Measurements from ENCODE around the gene HUNK.
A peak's percentile ranks its signal among the peaks of the same experiment; 100 is the strongest.
"Not testable (repeated sequence)": the region's sequence is repeated elsewhere in the genome, so short reads cannot be mapped to it uniquely, and the experiment has no call there.

Gene HUNK

DNA sequence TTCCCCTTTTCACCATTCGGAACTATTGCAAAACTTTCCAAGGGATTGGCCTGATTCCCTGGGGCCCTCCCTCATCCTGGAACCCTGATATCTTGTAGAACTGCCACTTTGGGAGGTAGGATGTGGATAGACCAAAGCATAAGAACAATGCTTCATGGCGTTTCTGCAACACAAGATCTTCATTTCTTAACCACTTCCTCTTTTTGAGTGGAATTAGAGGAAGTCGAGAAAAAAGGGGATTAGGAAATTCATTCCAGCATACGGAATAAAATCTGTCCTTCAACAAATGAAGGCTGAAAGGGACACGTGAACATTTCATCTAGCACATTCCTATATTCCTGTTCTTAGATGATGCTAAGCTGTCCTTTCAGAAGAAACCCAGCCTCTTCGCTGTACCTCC lies 149.3 kb downstream of the HUNK start:
- TF ChIP-seq, protein P1, sequence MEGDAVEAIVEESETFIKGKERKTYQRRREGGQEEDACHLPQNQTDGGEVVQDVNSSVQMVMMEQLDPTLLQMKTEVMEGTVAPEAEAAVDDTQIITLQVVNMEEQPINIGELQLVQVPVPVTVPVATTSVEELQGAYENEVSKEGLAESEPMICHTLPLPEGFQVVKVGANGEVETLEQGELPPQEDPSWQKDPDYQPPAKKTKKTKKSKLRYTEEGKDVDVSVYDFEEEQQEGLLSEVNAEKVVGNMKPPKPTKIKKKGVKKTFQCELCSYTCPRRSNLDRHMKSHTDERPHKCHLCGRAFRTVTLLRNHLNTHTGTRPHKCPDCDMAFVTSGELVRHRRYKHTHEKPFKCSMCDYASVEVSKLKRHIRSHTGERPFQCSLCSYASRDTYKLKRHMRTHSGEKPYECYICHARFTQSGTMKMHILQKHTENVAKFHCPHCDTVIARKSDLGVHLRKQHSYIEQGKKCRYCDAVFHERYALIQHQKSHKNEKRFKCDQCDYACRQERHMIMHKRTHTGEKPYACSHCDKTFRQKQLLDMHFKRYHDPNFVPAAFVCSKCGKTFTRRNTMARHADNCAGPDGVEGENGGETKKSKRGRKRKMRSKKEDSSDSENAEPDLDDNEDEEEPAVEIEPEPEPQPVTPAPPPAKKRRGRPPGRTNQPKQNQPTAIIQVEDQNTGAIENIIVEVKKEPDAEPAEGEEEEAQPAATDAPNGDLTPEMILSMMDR (conservative IDR thresholded peaks at IDR 0.05): no peak
- TF ChIP-seq ZFX (IDR thresholded peaks at IDR 0.05): no peak
- H3K27ac ChIP-seq: peak overlapping the region; percentile 45; the same call in 1 of the 2 replicates

DNA sequence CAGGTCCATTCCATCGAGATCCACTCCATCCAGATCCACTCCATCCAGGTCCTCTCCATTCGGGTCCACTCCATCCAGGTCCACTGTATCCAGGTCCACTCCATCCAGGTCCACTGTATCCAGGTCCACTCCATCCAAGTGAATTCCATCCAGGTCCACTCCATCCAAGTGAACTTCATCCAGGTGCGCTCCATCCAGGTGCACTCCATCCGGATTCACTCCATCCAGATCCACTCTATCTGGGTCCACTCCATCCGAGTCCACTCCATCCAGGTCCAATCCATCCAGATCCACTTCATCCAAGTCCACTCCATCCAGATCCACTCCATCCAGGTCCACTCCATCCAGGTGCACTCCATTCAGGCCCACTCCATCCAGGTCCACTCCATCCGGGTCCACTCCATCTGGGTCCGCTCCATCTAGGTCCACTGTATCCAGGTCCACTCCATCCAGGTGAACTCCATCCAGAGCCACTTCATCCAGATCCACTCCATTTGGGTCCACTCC lies 157.4 kb downstream of the HUNK start:
- TF ChIP-seq, protein P1 (conservative IDR thresholded peaks at IDR 0.05): no peak
- TF ChIP-seq ZFX (IDR thresholded peaks at IDR 0.05): no peak
- no peak overlapping the region for H3K27ac ChIP-seq

DNA sequence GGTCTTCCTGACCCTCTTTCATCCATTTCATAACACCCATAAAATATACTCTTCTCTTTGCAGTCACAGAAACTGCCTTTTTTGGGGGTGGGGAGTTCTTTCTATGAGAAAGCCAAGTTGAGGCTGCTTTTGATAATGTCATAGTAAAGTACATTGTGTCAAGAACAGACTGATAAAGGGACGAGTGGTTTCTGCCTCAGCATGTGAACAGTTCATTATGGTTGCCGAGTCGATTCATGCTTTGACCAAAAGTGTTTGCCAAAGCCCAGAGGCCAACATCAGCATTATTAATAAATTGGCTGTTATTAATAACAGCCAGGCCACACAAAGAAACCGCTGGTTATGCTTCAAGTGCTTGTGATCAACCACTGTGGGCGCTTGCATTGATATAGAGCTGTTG lies 162.0 kb downstream of the HUNK start:
- no peak for TF ChIP-seq ZFX (IDR thresholded peaks at IDR 0.05)
- TF ChIP-seq, protein P1 (conservative IDR thresholded peaks at IDR 0.05): no peak
- no peak overlapping the region for H3K27ac ChIP-seq

DNA sequence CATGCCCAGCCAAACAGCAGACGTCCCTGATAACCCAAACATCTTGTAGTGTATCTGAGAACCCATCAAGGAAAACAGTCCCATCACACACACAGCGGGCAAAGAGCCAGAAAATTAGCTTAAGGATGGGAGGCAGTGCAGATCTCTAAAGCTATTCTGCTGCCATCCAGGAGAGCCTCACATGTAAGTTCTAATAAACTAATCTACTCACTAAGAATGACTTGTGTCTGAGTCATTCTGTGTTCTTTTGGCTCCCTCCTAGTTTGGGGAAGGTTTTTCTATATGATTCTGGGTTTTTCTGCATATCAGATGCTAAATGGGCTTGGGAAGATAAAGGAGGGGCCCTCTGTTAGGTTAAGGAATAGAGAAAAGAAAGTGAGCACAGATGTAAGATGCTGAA lies 162.8 kb downstream of the HUNK start:
- no peak overlapping the region for H3K27ac ChIP-seq
- no peak for TF ChIP-seq ZFX (IDR thresholded peaks at IDR 0.05)
- TF ChIP-seq, protein P1 (conservative IDR thresholded peaks at IDR 0.05): no peak

DNA sequence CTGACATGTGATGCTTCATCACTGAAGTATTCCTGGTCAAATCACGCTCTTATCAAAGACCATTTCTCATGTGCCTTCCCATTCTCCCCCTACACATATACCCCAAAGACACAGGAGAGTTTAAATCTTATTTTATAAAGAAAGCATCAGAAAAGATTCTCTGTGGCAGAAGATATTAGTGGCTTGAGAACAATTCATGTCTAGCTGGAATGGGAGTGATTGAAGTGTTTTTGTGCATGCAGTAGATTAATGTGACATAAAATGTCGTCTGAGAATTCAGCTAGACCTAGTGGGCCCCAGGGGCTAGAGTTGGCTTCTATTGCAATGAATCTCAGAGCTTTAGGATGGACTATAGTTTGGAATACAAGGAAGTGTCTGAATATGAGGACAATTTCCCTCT lies 163.9 kb downstream of the HUNK start:
- no peak overlapping the region for H3K27ac ChIP-seq

DNA sequence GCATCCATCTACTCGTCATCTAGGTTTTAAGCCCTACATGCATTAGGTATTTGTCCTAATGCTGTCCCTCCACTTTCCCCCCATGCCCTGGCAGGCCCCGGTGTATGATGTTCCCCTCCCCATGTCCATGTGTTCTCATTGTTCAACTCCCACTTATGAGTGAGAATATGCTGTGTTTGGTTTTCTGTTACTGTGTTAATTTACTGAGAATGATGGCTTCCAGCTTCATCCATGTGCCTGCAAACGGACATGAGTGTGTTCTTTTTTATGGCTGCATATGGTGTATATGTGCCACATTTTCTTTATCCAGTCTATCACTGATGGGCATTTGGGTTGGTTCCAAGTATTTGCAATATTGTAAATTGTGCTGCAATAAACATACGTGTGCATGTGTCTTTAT lies 165.9 kb downstream of the HUNK start:
- not testable (repeated sequence) for H3K27ac ChIP-seq

More for the DNA sequence above, 163.9 kb downstream of the HUNK start:
- TF ChIP-seq, protein P1 (conservative IDR thresholded peaks at IDR 0.05): no peak

DNA sequence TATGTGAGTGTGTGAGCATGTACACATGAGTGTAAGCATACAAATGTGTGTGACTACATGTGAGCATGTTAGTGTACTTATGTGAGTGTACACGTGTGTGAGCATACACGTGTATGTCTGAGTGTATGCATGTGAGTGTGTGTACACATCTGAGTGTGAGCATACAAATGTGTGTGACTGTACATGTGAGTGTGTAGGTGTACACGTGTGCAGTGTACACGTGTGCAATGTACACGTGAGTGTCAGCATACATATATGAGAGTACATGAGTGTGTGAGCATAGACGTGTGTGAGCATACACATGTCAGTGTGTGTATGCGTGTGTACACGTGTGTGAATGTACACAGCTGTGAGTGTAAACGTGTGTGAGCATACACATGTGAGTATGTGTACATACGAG lies 170.6 kb downstream of the HUNK start:
- TF ChIP-seq, protein P1 (conservative IDR thresholded peaks at IDR 0.05): no peak
- TF ChIP-seq ZFX (IDR thresholded peaks at IDR 0.05): no peak
- H3K27ac ChIP-seq: no peak overlapping the region

Data from C4-2B (cell line).